ENCODE data around the gene C6orf89.

- TF ChIP-seq EZH2 (optimal IDR thresholded peaks at IDR 0.05; ENCODE audit: low read depth, low read length): no peak
- TF ChIP-seq, protein P1, sequence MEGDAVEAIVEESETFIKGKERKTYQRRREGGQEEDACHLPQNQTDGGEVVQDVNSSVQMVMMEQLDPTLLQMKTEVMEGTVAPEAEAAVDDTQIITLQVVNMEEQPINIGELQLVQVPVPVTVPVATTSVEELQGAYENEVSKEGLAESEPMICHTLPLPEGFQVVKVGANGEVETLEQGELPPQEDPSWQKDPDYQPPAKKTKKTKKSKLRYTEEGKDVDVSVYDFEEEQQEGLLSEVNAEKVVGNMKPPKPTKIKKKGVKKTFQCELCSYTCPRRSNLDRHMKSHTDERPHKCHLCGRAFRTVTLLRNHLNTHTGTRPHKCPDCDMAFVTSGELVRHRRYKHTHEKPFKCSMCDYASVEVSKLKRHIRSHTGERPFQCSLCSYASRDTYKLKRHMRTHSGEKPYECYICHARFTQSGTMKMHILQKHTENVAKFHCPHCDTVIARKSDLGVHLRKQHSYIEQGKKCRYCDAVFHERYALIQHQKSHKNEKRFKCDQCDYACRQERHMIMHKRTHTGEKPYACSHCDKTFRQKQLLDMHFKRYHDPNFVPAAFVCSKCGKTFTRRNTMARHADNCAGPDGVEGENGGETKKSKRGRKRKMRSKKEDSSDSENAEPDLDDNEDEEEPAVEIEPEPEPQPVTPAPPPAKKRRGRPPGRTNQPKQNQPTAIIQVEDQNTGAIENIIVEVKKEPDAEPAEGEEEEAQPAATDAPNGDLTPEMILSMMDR (IDR thresholded peaks at IDR 0.05; ENCODE audit: low read length): no peak
Measured at GRCh38 chr6:36837686-36838085, 48.1 kb upstream of the C6orf89 start.
